GM23338 (cell line): Measurements from ENCODE around the gene DCBLD1. TPM values are rescaled to one million over a fixed set of nuclear protein-coding genes. Genes with fewer than 3 reads are reported as not detected.

Source experiments
- ATAC-seq: fragments of 200-7000 bp; cut with Tn5 transposase; 3 replicates; pipeline ENCODE4 v1.9.1; 2020
- DNase-seq: peaks from one replicate; pipeline ENCODE4 v3.0.0-alpha.2; 2015; ENCODE audit warnings: low spot score
- H2AFZ ChIP-seq: fragments of 200-600 bp; sonication (generic); 2 replicates; pipeline ENCODE4 v1.8.0; 2016; ENCODE audit warnings: antibody characterized with exemption, mild to moderate bottlenecking, moderate library complexity
- H3F3A ChIP-seq: fragments of 200-600 bp; sonication (generic); replicated peaks from 2 replicates; pipeline ENCODE4 v1.8.0; 2017; ENCODE audit warnings: antibody characterized with exemption, mixed run types, low read depth
- H3K27ac ChIP-seq: fragments of 200-600 bp; sonication (generic); 2 replicates; pipeline ENCODE4 v1.6.1; 2016; ENCODE audit warnings: low read depth
- H3K27me3 ChIP-seq: fragments of 200-600 bp; sonication (generic); 2 replicates; pipeline ENCODE4 v1.8.0; 2016; ENCODE audit warnings: mild to moderate bottlenecking, mixed run types, moderate library complexity; ENCODE audit not compliant: insufficient read depth
- H3K36me3 ChIP-seq: fragments of 200-600 bp; sonication (generic); 2 replicates; pipeline ENCODE4 v1.8.0; 2016; ENCODE audit warnings: mild to moderate bottlenecking; ENCODE audit not compliant: insufficient read depth
- H3K4me1 ChIP-seq: fragments of 200-600 bp; sonication (generic); 2 replicates; pipeline ENCODE4 v1.8.0; 2016; ENCODE audit warnings: mild to moderate bottlenecking, moderate library complexity; ENCODE audit not compliant: insufficient read depth
- H3K4me2 ChIP-seq: fragments of 200-600 bp; sonication (generic); 2 replicates; pipeline ENCODE4 v1.7.1; 2017; ENCODE audit warnings: mixed run types
- H3K4me3 ChIP-seq: fragments of 200-600 bp; sonication (generic); 2 replicates; pipeline ENCODE4 v1.6.1; 2016; ENCODE audit warnings: mixed run types
- H3K79me2 ChIP-seq: fragments of 200-600 bp; sonication (generic); replicated peaks from 2 replicates; pipeline ENCODE4 v1.8.0; 2017; ENCODE audit warnings: mild to moderate bottlenecking; ENCODE audit not compliant: insufficient read depth
- H3K9me2 ChIP-seq: fragments of 200-600 bp; sonication (generic); 2 replicates; pipeline ENCODE4 v1.8.0; 2017; ENCODE audit not compliant: insufficient read depth
- H4K20me1 ChIP-seq: fragments of 200-600 bp; sonication (generic); replicated peaks from 2 replicates; pipeline ENCODE4 v1.8.0; 2017; ENCODE audit warnings: mild to moderate bottlenecking; ENCODE audit not compliant: insufficient read depth
- H3K27ac Mint-ChIP-seq: 2 replicates; pipeline ENCODE4 v1.8.0; 2020; ENCODE audit warnings: inconsistent platforms, mild to moderate bottlenecking, moderate library complexity, mixed read lengths
- H3K27me3 Mint-ChIP-seq: 3 replicates; pipeline ENCODE4 v1.8.0; 2022; ENCODE audit warnings: low read depth, mild to moderate bottlenecking, moderate library complexity, mixed read lengths, inconsistent platforms; ENCODE audit not compliant: insufficient read depth, poor library complexity
- H3K36me3 Mint-ChIP-seq: 3 replicates; pipeline ENCODE4 v1.8.0; 2021; ENCODE audit warnings: low read depth, mild to moderate bottlenecking, inconsistent platforms, moderate library complexity, mixed read lengths
- H3K4me1 Mint-ChIP-seq: 3 replicates; pipeline ENCODE4 v1.8.0; 2020; ENCODE audit warnings: mild to moderate bottlenecking, inconsistent platforms, mixed read lengths
- H3K4me3 Mint-ChIP-seq: 3 replicates; pipeline ENCODE4 v1.8.0; 2021; ENCODE audit warnings: moderate library complexity, mild to moderate bottlenecking, inconsistent platforms, mixed read lengths
- H3K9me3 Mint-ChIP-seq: 3 replicates; pipeline ENCODE4 v1.8.0; 2020; ENCODE audit warnings: moderate library complexity, mild to moderate bottlenecking, inconsistent platforms, mixed read lengths
- CREB1 ChIP-seq: fragments of 250-450 bp; sonication (Bioruptor Pico); IDR thresholded peaks from 2 replicates; pipeline ENCODE4 v1.5.0; 2020; ENCODE audit warnings: low read depth, mild to moderate bottlenecking, moderate library complexity
- CTCF ChIP-seq, 2 experiments: fragments of 200-600 bp in 1 of 2; sonication (generic) in 1 of 2; conservative IDR thresholded peaks; 2 replicates each; pipeline versions ENCODE4 v1.5.1 to v1.6.1; 2016 to 2017; ENCODE audit warnings: antibody characterized with exemption in 2 of 2, low read depth in 2 of 2, mild to moderate bottlenecking in 2 of 2, moderate library complexity in 1 of 2
- ETS1 ChIP-seq: IDR thresholded peaks from 2 replicates; pipeline ENCODE4 v1.6.1; 2016; ENCODE audit warnings: antibody characterized with exemption
- EZH2 ChIP-seq: fragments of 200-600 bp; sonication (generic); IDR thresholded peaks from one replicate; pipeline ENCODE4 v1.8.0; 2017; ENCODE audit warnings: antibody characterized with exemption, mild to moderate bottlenecking, low read depth; ENCODE audit not compliant: unreplicated experiment
- EZH2phosphoT487 ChIP-seq: fragments of 200-600 bp; sonication (generic); IDR thresholded peaks from one replicate; pipeline ENCODE4 v1.8.1; 2018; ENCODE audit warnings: antibody characterized with exemption; ENCODE audit not compliant: unreplicated experiment
- JUNB ChIP-seq: IDR thresholded peaks from one replicate; pipeline ENCODE4 v1.6.1; 2016; ENCODE audit warnings: antibody characterized with exemption; ENCODE audit not compliant: unreplicated experiment
- NANOG ChIP-seq: IDR thresholded peaks from 2 replicates; pipeline ENCODE4 v1.6.1; 2016; ENCODE audit warnings: antibody characterized with exemption, borderline replicate concordance
- POLR2AphosphoS5 ChIP-seq: IDR thresholded peaks from 2 replicates; pipeline ENCODE4 v1.6.1; 2016; ENCODE audit warnings: antibody characterized with exemption, low read depth
- REST ChIP-seq: IDR thresholded peaks from one replicate; pipeline ENCODE4 v1.6.1; 2018; ENCODE audit warnings: antibody characterized with exemption; ENCODE audit not compliant: unreplicated experiment
- STAT1 ChIP-seq: IDR thresholded peaks from one replicate; pipeline ENCODE4 v1.6.1; 2016; ENCODE audit warnings: antibody characterized with exemption; ENCODE audit not compliant: unreplicated experiment
- ZNF114 ChIP-seq: fragments of 250-450 bp; sonication (Bioruptor Pico); IDR thresholded peaks from 2 replicates; pipeline ENCODE4 v1.5.0; 2020; ENCODE audit warnings: mild to moderate bottlenecking, moderate library complexity
- ZNF331 ChIP-seq: fragments of 250-450 bp; sonication (Bioruptor Pico); IDR thresholded peaks from 2 replicates; pipeline ENCODE4 v1.5.0; 2020; ENCODE audit warnings: low read depth, mild to moderate bottlenecking, moderate library complexity
- polyA plus RNA-seq: library from polyadenylated mRNA; unstranded; fragments of >200 nt; fragmentation: Nextera tagmentation; extraction: Ambion mirVana; gene quantifications from 2 replicates; pipeline ENCODE4 v1.2.1, GENCODE V29; 2016
- total RNA-seq: library from RNA; depleted of rRNA; stranded (reverse); fragments of >200 nt; shearing (Covaris generic); gene quantifications from 2 replicates; pipeline ENCODE4 v1.2.3, GENCODE V29; 2014
- TF ChIP-seq, protein P1 (sequence below): fragments of 250-450 bp; sonication (Bioruptor Pico); IDR thresholded peaks from 2 replicates; pipeline ENCODE4 v1.5.0; 2020; ENCODE audit warnings: mild to moderate bottlenecking, moderate library complexity

Gene DCBLD1
- total and polyA plus RNA-seq, 2 experiments from 2014 or later: 4.2 to 7.6 TPM

DNA sequence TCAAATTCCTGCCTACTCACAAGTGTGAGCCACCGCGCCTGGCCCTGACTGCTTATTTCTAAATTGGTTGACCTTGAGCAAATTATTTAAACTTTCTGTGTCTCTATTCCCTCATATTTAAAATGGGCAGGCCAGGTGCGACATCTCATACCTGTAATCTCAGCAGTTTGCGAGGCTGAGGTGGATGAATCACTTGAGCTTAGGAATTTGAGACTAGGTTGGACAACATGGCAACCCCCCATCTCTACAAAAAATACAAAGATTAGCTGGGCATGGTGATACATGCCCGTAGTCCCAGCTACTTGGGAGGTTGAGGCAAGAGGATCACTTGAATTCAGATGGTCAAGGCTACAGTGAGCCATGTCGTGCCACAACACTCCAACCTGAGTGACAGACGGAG lies 26.5 kb downstream of the DCBLD1 start:
- Histone ChIP-seq H3K79me2 (no peaks in the 10 kb centered on the region), H3K27me3 (no peaks in the 10 kb centered on the region), H3K36me3 (no peaks in the 10 kb centered on the region), H4K20me1 (no peaks in the 10 kb centered on the region; the same call in 1 of the 2 replicates), H3K4me2 (no peak overlapping the region), H3K4me1 (0 out of 2 replicates have a peak, but pooled peaks cover 6% of the 10 kb centered on the region), H3K27ac (no peak overlapping the region), H3F3A (no peaks in the 10 kb centered on the region), H2AFZ (no peak overlapping the region), H3K9me2 (no peaks in the 10 kb centered on the region), H3K4me3 (no peak overlapping the region)
- H3K9me3 Mint-ChIP-seq: no peaks in the 10 kb centered on the region
- DNase-seq (no peak), ATAC-seq (no peak)
- peaks cover 5% of the 10 kb centered on the region; the same call in 2 of the 3 replicates for H3K4me1 Mint-ChIP-seq
- no peaks in the 10 kb centered on the region for H3K27me3 Mint-ChIP-seq
- H3K36me3 Mint-ChIP-seq: no peaks in the 10 kb centered on the region
- TF ChIP-seq JUNB (no peak), NANOG (no peak), ZNF114 (CRISPR knock-in tag) (no peak), ETS1 (no peak), CREB1 (CRISPR knock-in tag) (no peak), ZNF331 (CRISPR knock-in tag) (no peak), CTCF (conservative IDR thresholded peaks at IDR 0.05; ENCODE audit: low read depth in 2 of 2) (no peak), POLR2AphosphoS5 (no peak), REST (no peak), EZH2 (no peak), EZH2phosphoT487 (no peak), STAT1 (no peak)
- TF ChIP-seq, protein P1, sequence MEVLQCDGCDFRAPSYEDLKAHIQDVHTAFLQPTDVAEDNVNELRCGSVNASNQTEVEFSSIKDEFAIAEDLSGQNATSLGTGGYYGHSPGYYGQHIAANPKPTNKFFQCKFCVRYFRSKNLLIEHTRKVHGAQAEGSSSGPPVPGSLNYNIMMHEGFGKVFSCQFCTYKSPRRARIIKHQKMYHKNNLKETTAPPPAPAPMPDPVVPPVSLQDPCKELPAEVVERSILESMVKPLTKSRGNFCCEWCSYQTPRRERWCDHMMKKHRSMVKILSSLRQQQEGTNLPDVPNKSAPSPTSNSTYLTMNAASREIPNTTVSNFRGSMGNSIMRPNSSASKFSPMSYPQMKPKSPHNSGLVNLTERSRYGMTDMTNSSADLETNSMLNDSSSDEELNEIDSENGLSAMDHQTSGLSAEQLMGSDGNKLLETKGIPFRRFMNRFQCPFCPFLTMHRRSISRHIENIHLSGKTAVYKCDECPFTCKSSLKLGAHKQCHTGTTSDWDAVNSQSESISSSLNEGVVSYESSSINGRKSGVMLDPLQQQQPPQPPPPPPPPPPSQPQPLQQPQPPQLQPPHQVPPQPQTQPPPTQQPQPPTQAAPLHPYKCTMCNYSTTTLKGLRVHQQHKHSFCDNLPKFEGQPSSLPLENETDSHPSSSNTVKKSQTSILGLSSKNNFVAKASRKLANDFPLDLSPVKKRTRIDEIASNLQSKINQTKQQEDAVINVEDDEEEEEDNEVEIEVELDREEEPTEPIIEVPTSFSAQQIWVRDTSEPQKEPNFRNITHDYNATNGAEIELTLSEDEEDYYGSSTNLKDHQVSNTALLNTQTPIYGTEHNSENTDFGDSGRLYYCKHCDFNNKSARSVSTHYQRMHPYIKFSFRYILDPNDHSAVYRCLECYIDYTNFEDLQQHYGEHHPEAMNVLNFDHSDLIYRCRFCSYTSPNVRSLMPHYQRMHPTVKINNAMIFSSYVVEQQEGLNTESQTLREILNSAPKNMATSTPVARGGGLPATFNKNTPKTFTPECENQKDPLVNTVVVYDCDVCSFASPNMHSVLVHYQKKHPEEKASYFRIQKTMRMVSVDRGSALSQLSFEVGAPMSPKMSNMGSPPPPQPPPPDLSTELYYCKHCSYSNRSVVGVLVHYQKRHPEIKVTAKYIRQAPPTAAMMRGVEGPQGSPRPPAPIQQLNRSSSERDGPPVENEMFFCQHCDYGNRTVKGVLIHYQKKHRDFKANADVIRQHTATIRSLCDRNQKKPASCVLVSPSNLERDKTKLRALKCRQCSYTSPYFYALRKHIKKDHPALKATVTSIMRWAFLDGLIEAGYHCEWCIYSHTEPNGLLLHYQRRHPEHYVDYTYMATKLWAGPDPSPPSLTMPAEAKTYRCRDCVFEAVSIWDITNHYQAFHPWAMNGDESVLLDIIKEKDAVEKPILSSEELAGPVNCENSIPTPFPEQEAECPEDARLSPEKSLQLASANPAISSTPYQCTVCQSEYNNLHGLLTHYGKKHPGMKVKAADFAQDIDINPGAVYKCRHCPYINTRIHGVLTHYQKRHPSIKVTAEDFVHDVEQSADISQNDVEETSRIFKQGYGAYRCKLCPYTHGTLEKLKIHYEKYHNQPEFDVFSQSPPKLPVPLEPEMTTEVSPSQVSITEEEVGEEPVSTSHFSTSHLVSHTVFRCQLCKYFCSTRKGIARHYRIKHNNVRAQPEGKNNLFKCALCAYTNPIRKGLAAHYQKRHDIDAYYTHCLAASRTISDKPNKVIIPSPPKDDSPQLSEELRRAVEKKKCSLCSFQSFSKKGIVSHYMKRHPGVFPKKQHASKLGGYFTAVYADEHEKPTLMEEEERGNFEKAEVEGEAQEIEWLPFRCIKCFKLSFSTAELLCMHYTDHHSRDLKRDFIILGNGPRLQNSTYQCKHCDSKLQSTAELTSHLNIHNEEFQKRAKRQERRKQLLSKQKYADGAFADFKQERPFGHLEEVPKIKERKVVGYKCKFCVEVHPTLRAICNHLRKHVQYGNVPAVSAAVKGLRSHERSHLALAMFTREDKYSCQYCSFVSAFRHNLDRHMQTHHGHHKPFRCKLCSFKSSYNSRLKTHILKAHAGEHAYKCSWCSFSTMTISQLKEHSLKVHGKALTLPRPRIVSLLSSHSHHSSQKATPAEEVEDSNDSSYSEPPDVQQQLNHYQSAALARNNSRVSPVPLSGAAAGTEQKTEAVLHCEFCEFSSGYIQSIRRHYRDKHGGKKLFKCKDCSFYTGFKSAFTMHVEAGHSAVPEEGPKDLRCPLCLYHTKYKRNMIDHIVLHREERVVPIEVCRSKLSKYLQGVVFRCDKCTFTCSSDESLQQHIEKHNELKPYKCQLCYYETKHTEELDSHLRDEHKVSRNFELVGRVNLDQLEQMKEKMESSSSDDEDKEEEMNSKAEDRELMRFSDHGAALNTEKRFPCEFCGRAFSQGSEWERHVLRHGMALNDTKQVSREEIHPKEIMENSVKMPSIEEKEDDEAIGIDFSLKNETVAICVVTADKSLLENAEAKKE: no peak
- no peak overlapping the region for H3K4me3 Mint-ChIP-seq
- H3K27ac Mint-ChIP-seq: no peak overlapping the region
